Activated T-cell treated with anti-CD3 and anti-CD28 coated beads, Interleukin-2, amount 50 U/mL, for 72 hours (primary cell): Measurements from ENCODE around the gene UBE2D1. TPM values are rescaled to one million over a fixed set of nuclear protein-coding genes. Genes with fewer than 3 reads are reported as not detected.
"Not testable (repeated sequence)": the region's sequence is repeated elsewhere in the genome, so short reads cannot be mapped to it uniquely, and the experiment has no call there.

ENCODE experiments used
- ATAC-seq, 2 donors: fragments of 150-1000 bp; cut with Tn5 transposase; replicated peaks in 1 of 2; 2 replicates each; pipeline ENCODE4 v1.10.0; 2021; ENCODE audit warnings: moderate library complexity in 2 of 2, mild to moderate bottlenecking in 1 of 2
- DNase-seq, 2 donors: peaks; one replicate each; pipeline ENCODE4 v3.0.0; 2021 to 2022; ENCODE audit warnings: mixed read lengths in 1 of 2
- H3K27ac Mint-ChIP-seq: one replicate; pipeline ENCODE4 v1.8.0; 2022; ENCODE audit warnings: mild to moderate bottlenecking, moderate library complexity, mixed read lengths
- H3K27me3 Mint-ChIP-seq: one replicate; pipeline ENCODE4 v1.8.0; 2022; ENCODE audit warnings: low read depth, mixed read lengths
- H3K36me3 Mint-ChIP-seq, 2 donors: one replicate each; pipeline ENCODE4 v1.8.0; 2022; ENCODE audit warnings: mixed read lengths in 2 of 2, mild to moderate bottlenecking in 1 of 2; ENCODE audit not compliant: insufficient read depth in 2 of 2
- H3K4me1 Mint-ChIP-seq: one replicate; pipeline ENCODE4 v1.8.0; 2022; ENCODE audit warnings: low read depth, mixed read lengths
- H3K4me3 Mint-ChIP-seq, 2 donors: one replicate each; pipeline ENCODE4 v1.8.0; 2022; ENCODE audit warnings: mild to moderate bottlenecking in 2 of 2, mixed read lengths in 2 of 2, moderate library complexity in 2 of 2
- H3K9me3 Mint-ChIP-seq, 2 donors: one replicate each; pipeline ENCODE4 v1.8.0; 2022; ENCODE audit warnings: mixed read lengths in 2 of 2
- total RNA-seq, 2 donors: library from RNA; stranded (reverse); gene quantifications; one replicate each; pipeline ENCODE4 v1.2.3, GENCODE V29; 2022

Gene UBE2D1
- total RNA-seq, 2 donors from 2014 or later, result 10.5 to 12.1 TPM

- Mint-ChIP-seq H3K36me3 (peaks cover 3 to 12% of the 10 kb centered on the region in 2 donors), H3K27ac (no peak overlapping the region), H3K4me3 (no peak overlapping the region), H3K9me3 (no peaks in the 10 kb centered on the region), H3K27me3 (no peaks in the 10 kb centered on the region), H3K4me1 (no peaks in the 10 kb centered on the region)
- no peak for ATAC-seq
- no peak for DNase-seq
These were observed 64.6 kb downstream of the UBE2D1 start for GRCh38 chr10:58399410-58399809.

GRCh38 chr10:58400609-58401008, 65.8 kb downstream of the UBE2D1 start:
- H3K27ac Mint-ChIP-seq, result no peak overlapping the region
- H3K36me3 Mint-ChIP-seq, result peaks cover 1 to 4% of the 10 kb centered on the region in 2 donors
- H3K9me3 Mint-ChIP-seq, result no peaks in the 10 kb centered on the region
- H3K4me3 Mint-ChIP-seq, result no peak overlapping the region
- DNase-seq (no peak), ATAC-seq (no peak)
- H3K4me1 Mint-ChIP-seq, result no peaks in the 10 kb centered on the region
- H3K27me3 Mint-ChIP-seq, result no peaks in the 10 kb centered on the region

GRCh38 chr10:58404001-58404400, 69.2 kb downstream of the UBE2D1 start:
- DNase-seq (no peak), ATAC-seq (no peak)
- no peaks in the 10 kb centered on the region for H3K27me3 Mint-ChIP-seq
- no peaks in the 10 kb centered on the region for H3K9me3 Mint-ChIP-seq
- H3K36me3 Mint-ChIP-seq, result peaks cover 0 to 2% of the 10 kb centered on the region in 2 donors
- no peaks in the 10 kb centered on the region for H3K4me1 Mint-ChIP-seq
- H3K4me3 Mint-ChIP-seq, result no peak overlapping the region
- H3K27ac Mint-ChIP-seq, result no peak overlapping the region

- no peaks in the 10 kb centered on the region for H3K36me3 Mint-ChIP-seq
- H3K27ac Mint-ChIP-seq, result no peak overlapping the region
- no peaks in the 10 kb centered on the region for H3K4me1 Mint-ChIP-seq
- no peak for DNase-seq
- no peak for ATAC-seq
- peaks cover 0 to 3% of the 10 kb centered on the region in 2 donors for H3K9me3 Mint-ChIP-seq
- H3K4me3 Mint-ChIP-seq, result no peak overlapping the region
- H3K27me3 Mint-ChIP-seq, result peaks cover 5% of the 10 kb centered on the region
These were observed 75.3 kb downstream of the UBE2D1 start for GRCh38 chr10:58409956-58410610.

- peaks cover 0 to 3% of the 10 kb centered on the region in 2 donors for H3K9me3 Mint-ChIP-seq
- H3K4me1 Mint-ChIP-seq, result no peaks in the 10 kb centered on the region
- no peaks in the 10 kb centered on the region for H3K36me3 Mint-ChIP-seq
These were observed 77.7 kb downstream of the UBE2D1 start for GRCh38 chr10:58412502-58412961.

GRCh38 chr10:58414270-58415041, 79.7 kb downstream of the UBE2D1 start:
- ATAC-seq (no peak), DNase-seq (no peak)
- Mint-ChIP-seq H3K4me3 (no peak overlapping the region), H3K36me3 (peaks cover 0 to 2% of the 10 kb centered on the region in 2 donors), H3K9me3 (peaks cover 0 to 6% of the 10 kb centered on the region in 2 donors), H3K27me3 (peaks cover 12% of the 10 kb centered on the region), H3K4me1 (no peaks in the 10 kb centered on the region), H3K27ac (no peak overlapping the region)

More at GRCh38 chr10:58412502-58412961, 77.7 kb downstream of the UBE2D1 start:
- no peak for DNase-seq
- no peak overlapping the region for H3K4me3 Mint-ChIP-seq
- no peak overlapping the region for H3K27ac Mint-ChIP-seq
- H3K27me3 Mint-ChIP-seq, result peaks cover 12% of the 10 kb centered on the region
- no peak for ATAC-seq

- DNase-seq (no peak), ATAC-seq (no peak)
- Mint-ChIP-seq H3K27me3 (peaks cover 16% of the 10 kb centered on the region), H3K36me3 (peaks cover 2 to 3% of the 10 kb centered on the region in 2 donors), H3K9me3 (peaks cover 3 to 6% of the 10 kb centered on the region in 2 donors), H3K27ac (no peak overlapping the region), H3K4me1 (no peaks in the 10 kb centered on the region), H3K4me3 (no peak overlapping the region)
These were observed 81.0 kb downstream of the UBE2D1 start for GRCh38 chr10:58415757-58416156.

GRCh38 chr10:58417902-58418301, 83.1 kb downstream of the UBE2D1 start:
- not testable (repeated sequence) for H3K4me1 Mint-ChIP-seq, H3K9me3 Mint-ChIP-seq, ATAC-seq, H3K36me3 Mint-ChIP-seq, DNase-seq, H3K27ac Mint-ChIP-seq, H3K4me3 Mint-ChIP-seq
- peaks cover 20% of the 10 kb centered on the region for H3K27me3 Mint-ChIP-seq

Other genes starting within 250 kb of the UBE2D1 start
- 1 to 10 TPM; 7.1 to 8.3 TPM for gene IPMK, start 67.1 kb upstream of the UBE2D1 start, total RNA-seq
- 10 to 100 TPM; 34.5 to 37.7 TPM for gene CISD1, start 65.8 kb upstream of the UBE2D1 start, total RNA-seq
- gene TFAM, start 50.4 kb downstream of the UBE2D1 start, total RNA-seq, result 10 to 100 TPM; 72.4 to 89.8 TPM
- gene BICC1, start 177.9 kb downstream of the UBE2D1 start, total RNA-seq, result not detected